ENCODE data around the gene RFX2.

GRCh38 chr19:5949792-5950305, 160.5 kb downstream of the RFX2 start:
- TF ChIP-seq CTCF (conservative IDR thresholded peaks at IDR 0.05; ENCODE audit: low read length) (no peak), EZH2phosphoT487 (IDR thresholded peaks at IDR 0.05; ENCODE audit: borderline replicate concordance) (no peak)

Data from Loucy (cell line).